CD4-positive, alpha-beta T cell treated with Interleukin-2 at 100 ng/mL for 4 hours (primary cell): ENCODE results near the gene GNA12.
"Not testable (repeated sequence)": the region's sequence is repeated elsewhere in the genome, so short reads cannot be mapped to it uniquely, and the experiment has no call there.

ENCODE experiments used
- DNase-seq: peaks from one replicate; pipeline ENCODE4 v3.0.0-alpha.2; 2020; ENCODE audit warnings: low spot score

Gene GNA12

DNA sequence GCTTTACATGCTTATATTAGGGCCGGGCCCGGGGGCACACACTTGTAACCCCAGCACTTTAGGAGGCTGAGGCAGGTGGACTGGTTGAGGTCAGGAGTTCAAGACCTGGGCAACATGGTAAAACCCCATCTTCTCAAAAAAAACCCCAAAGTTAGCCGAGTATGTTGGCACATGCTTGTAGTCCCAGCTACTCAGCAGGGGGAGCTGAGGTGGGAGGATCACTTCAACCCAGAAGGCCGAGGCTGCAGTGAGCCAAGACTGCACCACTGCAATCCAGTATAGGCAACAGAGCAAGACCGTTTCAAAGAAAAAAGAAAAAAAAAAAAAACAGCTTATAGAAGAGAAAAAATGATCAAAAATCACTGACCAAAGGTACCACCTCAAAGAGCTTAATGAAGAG lies 93.0 kb downstream of the GNA12 start:
- no peak for DNase-seq

DNA sequence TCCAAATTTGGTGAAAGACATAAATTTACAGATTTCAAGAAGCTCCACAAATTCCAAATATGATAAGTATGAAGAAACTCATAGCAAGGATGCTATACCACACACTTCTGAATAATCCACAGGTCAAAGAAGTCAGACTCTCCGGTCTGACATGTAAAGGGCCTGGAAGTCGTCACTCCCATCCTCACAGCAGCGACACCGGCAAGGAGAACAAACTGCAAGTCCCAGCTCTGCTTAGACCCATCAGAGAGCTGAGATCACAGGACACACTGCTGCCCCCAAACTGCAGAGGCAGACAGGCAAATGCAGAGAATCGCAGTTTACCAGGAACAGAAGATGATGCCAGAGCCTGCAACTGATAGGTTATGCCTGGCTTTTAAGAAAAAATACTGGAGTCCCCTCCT lies 94.1 kb downstream of the GNA12 start:
- DNase-seq, result no peak

DNA sequence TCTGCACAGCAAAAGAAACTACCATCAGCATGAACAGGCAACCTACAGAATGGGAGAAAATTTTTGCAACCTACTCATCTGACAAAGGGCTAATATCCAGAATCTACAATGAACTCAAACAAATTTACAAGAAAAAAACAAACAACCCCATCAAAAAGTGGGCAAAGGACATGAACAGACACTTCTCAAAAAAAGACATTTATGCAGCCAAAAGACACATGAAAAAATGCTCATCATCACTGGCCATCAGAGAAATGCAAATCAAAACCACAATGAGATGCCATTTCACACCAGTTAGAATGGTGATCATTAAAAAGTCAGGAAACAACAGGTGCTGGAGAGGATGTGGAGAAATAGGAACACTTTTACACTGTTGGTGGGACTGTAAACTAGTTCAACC lies 95.4 kb downstream of the GNA12 start:
- not testable (repeated sequence) for DNase-seq

DNA sequence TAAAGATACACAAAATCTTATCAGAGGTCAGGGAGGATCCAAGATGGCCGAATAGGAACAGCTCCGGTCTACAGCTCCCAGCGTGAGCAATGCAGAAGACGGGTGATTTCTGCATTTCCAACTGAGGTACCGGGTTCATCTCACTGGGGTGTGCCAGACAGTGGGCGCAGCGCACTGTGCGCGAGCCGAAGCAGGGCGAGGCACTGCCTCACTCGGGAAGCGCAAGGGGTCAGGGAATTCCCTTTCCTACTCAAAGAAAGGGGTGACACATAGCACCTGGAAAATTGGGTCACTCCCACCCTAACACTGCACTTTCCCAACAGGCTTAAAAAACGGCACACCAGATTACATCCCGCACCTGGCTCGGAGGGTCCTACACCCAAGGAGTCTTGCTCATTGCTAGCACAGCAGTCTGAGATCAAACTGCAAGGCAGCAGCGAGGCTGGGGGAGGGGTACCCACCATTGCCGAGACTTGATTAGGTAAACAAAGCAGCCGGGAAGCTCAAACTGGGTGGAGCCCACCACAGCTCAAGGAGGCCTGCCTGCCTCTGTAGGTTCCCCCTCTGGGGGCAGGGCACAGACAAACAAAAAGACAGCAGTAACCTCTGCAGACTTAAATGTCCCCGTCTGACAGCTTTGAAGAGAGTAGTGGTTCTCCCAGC lies 100.5 kb downstream of the GNA12 start:
- DNase-seq, result not testable (repeated sequence)

DNA sequence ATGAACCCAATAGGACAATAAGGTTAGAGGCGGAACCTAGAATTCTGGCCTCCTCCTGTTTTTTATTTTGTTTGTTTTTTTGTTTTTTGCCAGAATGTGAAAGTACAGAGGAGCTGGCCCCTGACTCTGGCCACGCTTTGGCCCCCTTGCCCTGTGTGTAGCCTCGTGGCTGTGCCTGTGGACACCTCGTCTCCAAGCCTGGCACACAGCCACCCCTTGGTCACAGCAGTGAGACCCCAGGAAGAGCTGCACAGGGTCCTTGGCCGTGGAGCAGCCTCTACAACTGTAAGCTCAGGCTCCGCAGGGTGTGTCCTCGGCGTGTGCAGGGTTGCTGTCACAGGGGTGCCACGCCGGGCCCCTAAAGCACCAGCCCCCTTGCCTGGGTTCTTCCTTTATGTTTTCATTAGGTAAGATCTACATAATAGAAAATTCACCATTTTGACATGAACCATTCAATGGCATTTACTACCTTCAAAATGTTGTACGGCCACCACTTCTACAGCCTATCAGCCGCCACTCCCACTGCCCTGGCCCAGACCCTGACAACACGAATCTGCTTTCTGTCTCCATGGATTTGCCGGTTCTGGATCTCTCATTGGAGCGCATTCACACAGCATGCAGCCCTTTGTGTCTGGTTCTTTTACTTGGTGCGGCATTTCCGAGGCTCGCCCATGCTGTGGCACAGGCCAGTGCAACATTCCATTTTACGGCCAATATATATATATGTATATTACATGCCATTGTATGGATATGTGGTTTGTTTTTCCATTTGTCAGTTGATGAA lies 105.2 kb downstream of the GNA12 start:
- no peak for DNase-seq

DNA sequence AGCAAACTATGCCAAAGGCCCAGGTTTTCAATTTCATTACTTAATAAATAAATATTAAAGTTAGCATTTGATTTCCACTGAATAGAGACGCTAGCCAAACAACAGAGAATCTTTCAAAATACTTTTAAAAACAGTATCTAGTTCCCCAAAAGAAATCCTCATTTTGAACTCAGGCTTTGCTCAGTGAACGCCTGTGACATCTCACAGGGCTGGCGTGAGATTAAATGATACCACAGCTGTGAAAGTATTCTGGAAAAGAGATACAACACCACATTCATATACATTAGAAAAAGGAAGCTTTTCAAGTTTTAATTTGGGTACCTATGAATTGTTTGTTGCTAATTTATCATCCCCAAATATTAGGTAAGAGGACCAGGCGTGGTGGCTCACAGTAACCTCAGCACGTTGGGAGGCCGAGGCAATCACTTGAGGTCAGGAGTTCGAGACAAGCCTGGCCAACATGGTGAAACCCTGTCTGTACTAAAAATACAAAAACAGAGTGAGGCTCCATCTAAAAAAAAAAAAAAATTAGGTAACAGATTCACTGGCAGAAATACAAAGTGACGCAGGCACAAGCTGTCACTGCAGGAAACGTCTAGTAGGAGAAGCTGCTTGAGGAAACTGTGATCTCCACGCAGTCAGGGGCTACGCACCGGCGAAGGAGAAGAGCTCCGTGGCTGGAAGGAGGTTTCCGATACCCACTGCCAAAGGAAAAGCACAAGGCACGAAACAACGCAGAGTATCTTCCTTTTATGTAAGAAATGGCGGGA lies 106.2 kb downstream of the GNA12 start:
- no peak for DNase-seq

DNA sequence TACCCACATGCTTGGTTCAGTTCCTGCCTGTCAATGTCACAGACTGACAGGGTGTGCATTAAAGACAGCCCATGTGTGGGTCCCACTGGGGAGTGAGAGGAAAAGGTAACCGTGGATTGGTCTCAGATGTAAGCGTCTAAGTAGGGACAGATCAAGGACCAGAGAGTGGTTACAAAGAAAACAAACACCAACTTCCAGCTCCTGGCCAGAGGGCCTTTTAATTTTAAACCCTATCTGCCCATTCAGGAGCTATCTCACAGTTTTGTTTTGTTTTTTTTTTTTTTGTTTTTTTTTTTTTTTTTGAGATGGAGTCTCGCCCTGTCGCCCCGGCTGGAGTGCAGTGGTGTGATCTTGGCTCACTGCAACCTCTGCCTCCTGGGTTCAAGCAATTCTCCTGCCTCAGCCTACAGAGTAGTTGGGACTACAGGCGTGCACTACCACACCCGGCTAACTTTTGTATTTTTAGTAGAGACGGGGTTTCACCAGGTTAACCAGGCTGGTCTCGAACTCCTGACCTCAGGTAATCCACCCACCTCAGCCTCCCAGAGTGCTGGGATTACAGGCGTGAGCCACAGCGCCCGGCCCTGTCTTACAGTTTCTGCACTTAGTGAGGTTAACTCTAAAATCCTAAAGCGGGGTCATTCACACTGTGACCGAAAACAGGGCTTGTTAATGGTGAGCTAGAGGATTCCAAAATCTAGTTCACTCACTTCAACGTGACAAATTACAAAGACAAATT lies 106.9 kb downstream of the GNA12 start:
- DNase-seq, result not testable (repeated sequence)

DNA sequence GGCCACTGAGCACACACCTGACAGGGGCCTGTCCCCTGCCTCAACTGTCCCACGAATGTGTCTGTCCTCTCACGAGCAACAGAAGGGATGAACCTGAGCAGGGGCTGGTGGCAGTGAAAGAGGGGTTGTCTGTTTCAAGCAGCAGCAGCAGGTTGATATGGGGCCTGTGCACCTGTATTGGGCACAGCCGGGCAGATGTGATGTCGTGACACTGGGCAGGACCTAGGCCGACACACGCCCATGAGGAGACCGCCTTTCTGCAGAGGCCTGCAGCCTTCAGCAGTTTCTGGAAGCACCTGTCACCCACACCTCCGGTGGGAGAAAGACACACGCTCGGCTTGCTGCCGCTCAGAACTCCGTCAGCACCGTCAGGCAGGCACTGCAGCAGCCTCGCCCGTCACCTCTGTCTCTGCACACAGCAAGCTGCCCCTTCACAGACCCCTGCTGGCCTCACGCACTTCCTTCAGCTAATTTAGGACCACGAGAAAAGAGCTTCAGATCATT lies 107.6 kb downstream of the GNA12 start:
- no peak for DNase-seq

DNA sequence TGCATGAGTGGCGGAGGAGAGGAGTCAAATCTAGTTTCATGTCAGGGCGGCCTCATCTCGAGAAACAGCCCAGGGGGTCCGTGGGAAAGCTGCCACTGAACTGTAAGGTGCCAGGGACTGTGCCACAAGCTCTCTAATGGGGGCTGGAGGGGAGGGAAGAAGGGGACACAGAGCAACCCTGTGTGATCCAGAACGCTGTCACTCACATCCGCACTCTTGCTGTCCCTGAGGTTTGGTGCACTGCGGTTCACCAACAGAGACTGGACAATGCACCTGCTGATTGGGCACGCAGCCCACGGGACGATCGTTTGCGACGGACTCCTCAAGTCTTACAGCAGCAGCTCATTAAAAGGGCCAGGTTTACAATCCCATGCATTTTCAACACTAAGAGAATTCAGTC lies 108.4 kb downstream of the GNA12 start:
- no peak for DNase-seq

DNA sequence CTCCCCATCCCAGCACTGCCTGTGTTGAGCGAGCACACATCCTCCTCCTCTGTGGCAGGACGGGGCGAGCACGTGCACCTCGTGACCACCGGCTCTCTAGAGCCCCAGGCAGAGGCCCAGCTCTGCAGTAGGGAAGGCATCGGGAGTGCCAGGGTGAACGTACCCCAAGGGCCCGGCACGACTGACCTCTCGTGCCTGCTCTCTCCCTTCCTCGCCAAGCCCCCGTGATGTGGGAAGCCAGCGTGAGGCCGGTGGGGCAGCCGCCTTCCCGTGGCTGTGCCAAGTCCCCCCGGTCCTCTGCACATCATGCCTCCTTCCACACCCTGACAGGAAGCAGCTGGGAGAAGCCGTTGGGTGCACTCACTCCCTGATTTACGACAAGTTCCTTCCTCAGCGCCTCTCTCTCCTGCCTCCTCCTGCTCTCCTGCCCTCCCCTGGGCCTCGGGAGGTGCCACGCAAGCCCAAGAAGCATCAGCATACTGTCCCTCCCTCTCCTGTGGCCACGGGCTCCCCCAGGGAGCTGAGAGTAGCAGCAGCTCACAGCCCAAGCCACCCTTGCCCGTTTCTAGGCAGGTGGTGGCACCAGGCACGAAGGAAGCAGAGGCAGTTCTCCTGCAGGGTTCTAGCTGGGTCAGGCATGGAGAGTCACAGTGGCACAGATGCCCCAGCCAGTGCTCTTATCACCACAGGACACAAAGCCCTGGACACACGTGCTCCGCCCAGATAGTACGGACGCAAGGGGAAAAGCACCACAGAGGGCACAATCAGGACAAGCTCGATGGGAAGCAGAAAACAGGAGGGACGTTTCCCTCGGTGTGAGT lies 109.1 kb downstream of the GNA12 start:
- no peak for DNase-seq

DNA sequence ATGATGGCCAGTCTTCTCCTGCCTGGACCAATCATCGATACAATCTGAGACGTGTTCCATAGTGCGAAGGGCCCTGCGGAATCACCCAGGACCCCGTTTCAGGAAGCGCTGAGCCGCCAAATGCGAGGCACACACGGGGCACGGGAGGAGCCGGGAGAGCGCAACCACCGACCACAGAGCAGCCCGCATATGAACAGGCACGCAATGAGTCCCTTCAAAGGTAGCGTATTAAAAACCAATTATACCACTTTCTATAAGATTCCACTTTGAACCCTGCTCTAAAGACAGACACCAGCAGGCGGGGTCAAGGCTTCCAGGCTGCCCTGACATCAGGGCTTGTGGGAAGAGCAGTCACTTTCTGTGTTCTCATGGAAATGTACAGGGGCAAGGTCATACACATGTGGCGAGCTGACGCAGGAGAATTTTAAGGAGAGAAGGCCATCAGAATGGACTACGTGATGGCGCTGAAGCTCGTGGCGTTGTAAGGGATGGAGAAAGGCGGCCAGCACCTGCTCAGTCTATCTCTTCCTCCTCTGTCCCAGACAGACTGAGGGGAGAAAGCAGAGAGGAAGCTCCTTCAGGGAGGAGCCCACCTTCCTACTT lies 109.9 kb downstream of the GNA12 start:
- DNase-seq, result no peak

DNA sequence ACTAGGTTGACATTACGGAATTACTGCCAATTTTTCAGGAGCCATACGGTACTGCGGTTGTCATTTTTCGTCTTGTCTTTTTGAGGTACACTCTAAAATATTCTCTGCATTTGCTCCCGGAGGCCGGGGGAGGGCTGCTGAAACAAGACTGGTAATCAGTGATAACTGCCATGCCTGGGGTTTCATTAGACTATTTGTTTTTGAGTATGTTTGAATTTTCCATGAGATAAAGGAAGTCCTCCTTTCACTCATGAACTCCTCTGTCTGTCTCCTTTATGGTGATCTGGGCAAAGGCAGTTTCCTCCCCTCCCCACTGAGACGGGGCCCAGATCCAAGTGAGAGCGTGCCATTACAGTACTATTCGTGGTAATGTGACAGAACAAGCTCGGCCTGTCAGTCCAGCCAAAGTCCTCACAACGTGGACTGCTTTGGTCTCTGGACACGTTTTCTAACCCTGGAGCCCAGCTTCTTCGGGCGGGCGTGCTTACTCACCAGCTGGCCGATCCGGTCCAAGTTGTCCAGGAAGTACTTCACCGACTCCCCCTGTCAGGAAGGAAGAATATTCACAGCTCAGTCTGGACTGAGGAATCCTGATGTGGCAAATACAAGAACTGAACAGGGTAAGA lies 111.0 kb downstream of the GNA12 start:
- no peak for DNase-seq

DNA sequence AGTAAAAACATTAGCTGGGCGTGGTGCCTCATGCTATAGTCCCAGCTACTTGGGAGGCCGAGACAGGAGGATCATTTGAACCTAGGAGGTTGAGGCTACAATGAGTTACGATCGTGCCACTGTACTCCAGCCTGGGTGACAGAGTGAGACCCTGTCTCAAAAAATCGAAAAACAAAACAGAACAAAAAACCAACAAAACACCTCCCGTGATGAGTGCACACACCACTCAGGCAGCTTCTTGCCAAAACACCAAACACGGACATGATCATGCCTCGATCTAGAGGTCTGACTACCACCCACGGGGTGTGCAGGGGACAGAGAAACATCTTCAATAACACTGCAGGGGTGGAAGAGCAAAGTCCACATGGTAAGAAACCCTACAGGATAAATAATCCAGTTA lies 111.7 kb downstream of the GNA12 start:
- no peak for DNase-seq

DNA sequence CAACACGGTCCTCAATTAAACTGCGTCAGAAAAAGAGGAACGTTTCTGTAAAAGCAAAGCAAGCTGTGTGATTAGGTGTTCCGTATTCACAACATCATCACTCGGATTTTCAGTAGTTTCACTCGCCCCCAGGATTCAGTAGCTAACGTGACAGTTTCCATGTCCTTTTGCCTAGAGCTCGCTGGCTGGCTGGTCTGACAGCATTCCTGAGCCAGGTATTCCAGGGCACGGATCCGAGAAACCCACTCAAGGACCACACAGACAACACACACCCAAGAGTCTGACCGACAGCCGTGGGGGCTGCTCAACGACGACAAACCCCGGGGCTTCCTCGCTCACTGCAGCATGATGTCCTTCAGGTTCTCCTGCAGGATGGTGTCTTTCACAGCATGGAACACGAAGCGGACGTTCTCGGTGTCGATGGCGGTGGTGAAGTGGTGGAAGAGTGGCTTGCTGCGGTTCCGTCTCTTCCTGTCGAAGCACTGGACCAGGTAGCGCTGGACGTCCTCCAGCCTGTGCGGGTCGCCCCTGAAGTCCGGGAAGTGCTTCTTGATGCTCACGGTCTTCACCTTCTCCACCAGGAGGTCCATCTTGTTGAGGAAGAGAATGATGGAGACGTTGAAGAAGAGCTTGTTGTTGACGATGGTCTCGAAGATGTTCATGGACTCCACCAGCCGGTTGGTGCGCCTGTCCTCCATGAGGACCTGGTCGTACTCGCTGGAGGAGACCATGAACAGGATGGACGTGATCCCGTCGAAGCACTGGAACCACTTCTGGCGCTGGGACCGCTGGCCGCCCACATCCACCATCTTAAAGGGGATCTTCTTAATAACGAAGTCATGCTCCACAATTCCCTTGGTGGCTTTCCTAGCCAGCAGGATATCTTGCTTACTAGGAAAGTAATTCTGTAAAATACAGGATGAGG lies 113.0 kb downstream of the GNA12 start:
- no peak for DNase-seq

DNA sequence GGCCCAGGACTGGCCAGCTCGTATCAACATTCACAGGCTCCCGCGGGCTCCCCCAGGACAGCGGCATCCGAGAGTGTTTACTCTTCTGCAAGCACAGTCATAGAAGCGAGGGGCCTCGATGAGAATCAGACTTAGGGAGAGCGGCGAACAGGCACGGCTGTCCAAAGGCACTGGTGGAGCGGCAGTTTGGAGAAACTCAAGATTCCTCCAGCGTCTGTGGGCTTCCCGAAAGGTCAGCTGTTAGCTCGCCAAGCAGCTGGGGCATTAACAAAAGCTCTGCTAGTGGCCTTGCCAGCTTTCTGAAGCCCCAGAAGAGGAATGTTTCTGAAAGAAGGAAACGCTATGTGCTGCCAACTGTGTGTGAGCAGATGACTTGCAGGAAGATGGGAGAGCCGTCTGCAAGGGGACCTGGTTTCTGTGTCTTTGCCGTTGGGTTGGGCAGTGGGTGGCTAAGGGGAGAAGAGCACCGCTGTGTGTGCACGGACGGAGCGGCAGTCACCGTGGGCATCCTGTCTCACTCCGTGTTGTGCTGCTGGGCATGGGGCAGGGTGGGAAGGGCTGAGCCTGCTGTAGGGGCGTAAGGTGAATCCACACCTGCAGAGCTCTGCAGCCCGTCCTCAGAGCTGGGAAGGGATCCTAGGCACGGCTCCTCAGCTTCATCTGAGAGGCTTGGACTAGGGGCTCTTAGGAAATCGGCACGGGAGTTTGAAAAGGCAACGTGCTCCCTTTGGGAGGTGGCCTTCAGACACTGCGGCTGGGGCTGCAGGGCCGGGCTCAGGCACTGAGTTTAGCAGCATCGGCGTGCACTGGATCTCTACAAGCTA lies 114.0 kb downstream of the GNA12 start:
- no peak for DNase-seq

DNA sequence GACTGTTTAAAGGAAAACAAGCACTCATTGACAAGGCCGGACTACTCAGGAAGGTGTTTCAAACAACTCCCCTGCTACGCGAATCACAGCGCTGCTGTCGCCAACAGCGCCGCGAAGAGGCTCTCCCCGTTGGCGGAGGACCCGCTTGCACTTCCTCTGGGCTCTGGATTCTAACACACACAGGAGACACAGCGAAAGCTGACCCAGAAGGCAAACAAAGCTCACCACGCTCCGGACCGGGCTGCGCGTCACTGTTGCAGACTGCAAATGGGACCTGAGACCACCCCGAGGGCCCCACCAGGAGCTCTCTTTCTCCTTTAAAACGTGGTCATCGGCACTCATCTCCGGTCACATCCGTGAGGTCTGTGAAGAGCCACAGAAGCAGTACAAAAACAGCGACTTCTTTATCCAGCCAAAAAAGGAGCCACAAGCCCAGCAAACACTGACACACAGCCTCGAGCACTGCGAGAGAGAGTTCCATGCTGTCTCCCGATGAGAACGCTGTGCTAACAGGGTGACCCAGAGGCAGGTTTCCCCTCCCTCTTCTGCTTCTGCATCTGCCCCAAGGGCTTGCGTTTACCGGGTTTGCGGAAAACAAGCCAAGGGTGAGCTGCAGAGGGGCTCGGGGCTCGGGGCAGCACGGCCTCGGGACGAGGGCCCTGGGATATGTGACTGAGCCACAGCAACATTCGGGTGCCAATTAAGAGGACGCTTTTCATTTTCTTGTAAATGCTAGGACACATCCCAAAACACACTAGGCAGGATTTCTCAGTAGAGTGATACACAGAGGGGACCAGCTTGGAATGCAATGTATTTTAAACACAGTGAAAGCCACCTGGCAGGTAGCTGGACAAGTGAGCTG lies 114.8 kb downstream of the GNA12 start:
- no peak for DNase-seq

DNA sequence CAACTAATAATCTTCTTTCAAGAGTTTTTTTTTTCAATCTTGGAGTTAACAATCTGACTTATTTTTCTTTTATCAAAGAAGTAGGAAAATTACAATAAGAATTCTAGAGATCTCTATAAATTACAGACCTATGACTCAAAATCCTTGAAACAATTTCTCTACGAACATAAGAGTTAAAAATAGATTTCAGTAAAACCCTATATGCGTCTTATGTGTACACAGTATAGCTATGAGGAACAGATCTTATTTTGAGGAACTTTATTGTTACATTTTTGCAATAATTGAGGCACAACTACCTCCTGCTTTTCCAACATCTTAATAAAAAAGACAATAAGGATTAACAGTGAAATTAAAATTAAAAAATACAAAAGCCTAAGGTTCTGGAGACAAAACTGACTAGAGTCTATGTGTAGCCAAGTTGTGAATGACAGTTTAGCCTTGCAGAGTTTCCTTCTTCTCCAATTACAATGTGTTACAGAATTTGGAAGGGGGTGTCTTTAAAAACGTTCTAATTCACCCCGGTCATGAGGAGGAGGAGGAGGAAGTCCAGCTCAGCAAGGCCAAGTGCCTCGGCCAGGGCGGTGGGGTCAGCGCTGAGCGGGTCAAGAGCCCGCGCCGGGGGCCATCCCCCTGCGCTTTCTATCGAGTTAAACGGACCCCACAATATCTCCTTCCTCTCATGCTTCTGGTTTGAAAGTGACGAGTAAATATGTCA lies 115.6 kb downstream of the GNA12 start:
- no peak for DNase-seq
